H1 (cell line): Measurements from ENCODE around the gene FKBP1A. TPM values are rescaled to one million over a fixed set of nuclear protein-coding genes. Genes with fewer than 3 reads are reported as not detected.

ENCODE experiments used
- CEBPB ChIP-seq: IDR thresholded peaks from 2 replicates; pipeline ENCODE4 v1.6.1; 2012; ENCODE audit warnings: low read depth, low read length
- HDAC2 ChIP-seq, 2 experiments: fragments of 300-600 bp in 1 of 2; sonication (generic) in 1 of 2; IDR thresholded peaks; 2 replicates each; pipeline ENCODE4 v1.6.1; 2011 to 2012; ENCODE audit warnings: low read depth in 2 of 2, low read length in 2 of 2, mild to moderate bottlenecking in 2 of 2, moderate library complexity in 2 of 2, borderline replicate concordance in 1 of 2, inconsistent platforms in 1 of 2
- RAD21 ChIP-seq, 2 experiments: IDR thresholded peaks in 1 of 2; conservative IDR thresholded peaks in 1 of 2; 2 replicates each; pipeline ENCODE4 v1.6.1; 2011; ENCODE audit warnings: low read depth in 2 of 2, low read length in 2 of 2, improper control_type of control experiment in 1 of 2, inconsistent platforms in 1 of 2, mild to moderate bottlenecking in 1 of 2, moderate library complexity in 1 of 2
- SP4 ChIP-seq: IDR thresholded peaks from 2 replicates; pipeline ENCODE4 v1.6.1; 2012; ENCODE audit warnings: low read length, inconsistent platforms
- TBP ChIP-seq: IDR thresholded peaks from 2 replicates; pipeline ENCODE4 v1.6.1; 2011; ENCODE audit warnings: low read depth, low read length, improper control_type of control experiment
- USF2 ChIP-seq: IDR thresholded peaks from 2 replicates; pipeline ENCODE4 v1.6.1; 2011; ENCODE audit warnings: low read length, improper control_type of control experiment
- ZNF274 ChIP-seq: IDR thresholded peaks from 2 replicates; pipeline ENCODE4 v1.7.0; 2012; ENCODE audit warnings: low read length, borderline replicate concordance; ENCODE audit errors: extremely low read depth
- polyA plus RNA-seq, 7 experiments: library from polyadenylated mRNA; depleted of rRNA in 3 of 7; stranded (reverse) in 5 of 7; unstranded in 2 of 7; fragments of >200 nt in 5 of 7; fragments of 200-250 nt in 2 of 7; gene quantifications; 1 replicate in 5 of 7; 2 replicates in 1 of 7; 4 replicates in 1 of 7; pipeline versions ENCODE4 v1.2.1 to v1.2.3, GENCODE V29; 2011 to 2013; ENCODE audit warnings: missing spikeins in 2 of 7, mixed read lengths in 2 of 7
- total RNA-seq: library from RNA; stranded (reverse); fragmentation: NEBNext Ultra II Directional; extraction: Animal tissue kit (Norgen Biotek cat#: 25700); gene quantifications from 2 replicates; pipeline ENCODE4 v1.2.1, GENCODE V29; 2021

FKBP1A gene
- total and polyA plus RNA-seq, 2 of the 8 experiments (the other 6 are each of a cell fraction or from before 2014, with no cell fraction given), result 250 to 685 TPM

- TF ChIP-seq USF2, result no peak
- no peak for TF ChIP-seq RAD21 (IDR thresholded peaks at IDR 0.05 in 1 of 2, conservative IDR thresholded peaks at IDR 0.05 in 1 of 2; ENCODE audit: low read depth in 2 of 2, low read length in 2 of 2)
- no peak for TF ChIP-seq ZNF274
- no peak for TF ChIP-seq CEBPB
- no peak for TF ChIP-seq SP4
- no peak for TF ChIP-seq TBP
- no peak for TF ChIP-seq HDAC2 (IDR thresholded peaks at IDR 0.05; ENCODE audit: borderline replicate concordance in 1 of 2, low read depth in 2 of 2, low read length in 2 of 2)
Measured at GRCh38 chr20:1322511-1323245, 70.2 kb downstream of the FKBP1A start (continued).
